ENCODE results near the gene DTD2.

- TF ChIP-seq ATF3 (IDR thresholded peaks at IDR 0.05) (no peak), MAX (IDR thresholded peaks at IDR 0.05) (no peak), EGR1 (IDR thresholded peaks at IDR 0.05; ENCODE audit: low read depth in 2 of 2) (no peak), CTCF (IDR thresholded peaks at IDR 0.05; ENCODE audit: low read depth, low read length, missing input control) (no peak), RXRA (IDR thresholded peaks at IDR 0.05) (no peak), YY1 (IDR thresholded peaks at IDR 0.05) (peak; percentile 27), RAD21 (IDR thresholded peaks at IDR 0.05) (peak in 1 of 2 donors; percentile 15)
Observed at GRCh38 chr14:31419179-31419966, 37.9 kb downstream of the DTD2 start.

All from liver (tissue), 3 donors.